Caco-2 (cell line): ENCODE results near the gene ADAM23. TPM values are rescaled to one million over a fixed set of nuclear protein-coding genes. Genes with fewer than 3 reads are reported as not detected.

Experiments used
- BruUV-seq: library from RNA; stranded (reverse); fragments of 400-500 nt; replicated peaks from 2 replicates; lab custom pipeline; 2021; lab: Mats Ljungman, UMichigan
- CTCF ChIA-PET: fragments of 300-600 bp; sonication (Branson Sonifier 250); formaldehyde crosslinking; loops from one replicate; lab custom pipeline; 2022; ENCODE audit warnings: antibody characterized with exemption; lab: Charles Lee
- POLR2A ChIA-PET: fragments of 300-600 bp; sonication (Branson Sonifier 250); formaldehyde crosslinking; loops from one replicate; lab custom pipeline; 2022; ENCODE audit warnings: antibody characterized with exemption; lab: Charles Lee
- DNase-seq, 2 experiments: peaks; one replicate each; pipeline versions ENCODE4 v3.0.0 to v3.0.0-alpha.2; 2020 to 2022
- H3K27me3 ChIP-seq: replicated peaks from 2 replicates; pipeline ENCODE4 v1.6.0; 2011; ENCODE audit warnings: low read length; ENCODE audit not compliant: control insufficient read depth, insufficient read depth
- H3K36me3 ChIP-seq: 2 replicates; pipeline ENCODE4 v1.5.1; 2011; ENCODE audit warnings: low read length; ENCODE audit not compliant: control insufficient read depth, insufficient read depth
- H3K4me1 ChIP-seq: fragments of 250-450 bp; sonication (Bioruptor Pico); 2 replicates; pipeline ENCODE4 v1.5.1; 2020; ENCODE audit warnings: mild to moderate bottlenecking
- H3K4me3 ChIP-seq: 2 replicates; pipeline ENCODE4 v1.5.1; 2011; ENCODE audit warnings: low read depth, mild to moderate bottlenecking, control low read depth, low read length
- H3K9me3 ChIP-seq: fragments of 250-450 bp; sonication (Bioruptor Pico); 2 replicates; pipeline ENCODE4 v1.5.1; 2020; ENCODE audit warnings: mild to moderate bottlenecking, moderate library complexity
- H3K27ac Mint-ChIP-seq: one replicate; pipeline ENCODE4 v1.8.0; 2022; ENCODE audit warnings: mixed read lengths; ENCODE audit not compliant: unreplicated experiment
- H3K27me3 Mint-ChIP-seq: one replicate; pipeline ENCODE4 v1.8.0; 2022; ENCODE audit warnings: mixed read lengths; ENCODE audit not compliant: insufficient read depth, unreplicated experiment
- H3K36me3 Mint-ChIP-seq: one replicate; pipeline ENCODE4 v1.8.0; 2022; ENCODE audit warnings: mild to moderate bottlenecking, mixed read lengths; ENCODE audit not compliant: insufficient read depth, unreplicated experiment
- H3K4me1 Mint-ChIP-seq: one replicate; pipeline ENCODE4 v1.8.0; 2022; ENCODE audit warnings: low read depth, mixed read lengths; ENCODE audit not compliant: unreplicated experiment
- H3K4me3 Mint-ChIP-seq: one replicate; pipeline ENCODE4 v1.8.0; 2022; ENCODE audit warnings: mild to moderate bottlenecking, moderate library complexity, mixed read lengths; ENCODE audit not compliant: unreplicated experiment
- H3K9me3 Mint-ChIP-seq: one replicate; pipeline ENCODE4 v1.8.0; 2022; ENCODE audit warnings: mixed read lengths; ENCODE audit not compliant: unreplicated experiment
- CTCF ChIP-seq, 2 experiments: fragments of 200-600 bp in 1 of 2; IDR thresholded peaks; 1 replicate in 1 of 2; 2 replicates in 1 of 2; pipeline versions ENCODE4 v1.5.1 to v1.8.0; 2011 to 2022; ENCODE audit warnings: antibody characterized with exemption in 1 of 2, control low read depth in 1 of 2, inconsistent platforms in 1 of 2, low read depth in 1 of 2, low read length in 1 of 2, mild to moderate bottlenecking in 1 of 2, moderate library complexity in 1 of 2; ENCODE audit not compliant: insufficient read depth in 1 of 2, severe bottlenecking in 1 of 2, unreplicated experiment in 1 of 2
- intact Hi-C: fragments of 100-400 bp; cut with micrococcal nuclease; formaldehyde crosslinking; loops from one replicate; pipeline ENCODE4 v1.10.0; 2022; ENCODE audit not compliant: unreplicated experiment
- total RNA-seq: library from RNA; stranded (reverse); gene quantifications from 2 replicates; pipeline ENCODE4 v1.2.3, GENCODE V29; 2022

The ADAM23 gene
- total RNA-seq, 1 experiment from 2014 or later = 55.1 TPM

- no peak for DNase-seq
- H3K27me3 Mint-ChIP-seq = no peaks in the 10 kb centered on the region
- H3K9me3 Mint-ChIP-seq = no peaks in the 10 kb centered on the region
- Histone ChIP-seq H3K4me3 (no peak overlapping the region), H3K36me3 (no peaks in the 10 kb centered on the region), H3K4me1 (no peaks in the 10 kb centered on the region; the same call in 1 of the 2 replicates), H3K9me3 (no peaks in the 10 kb centered on the region), H3K27me3 (no peaks in the 10 kb centered on the region)
- POLR2A ChIA-PET = no interaction called here
- no peaks in the 10 kb centered on the region for H3K36me3 Mint-ChIP-seq
- no peak overlapping the region for H3K27ac Mint-ChIP-seq
- no TSS peak for BruUV-seq
- intact Hi-C loops = no loop called here
- H3K4me1 Mint-ChIP-seq = no peaks in the 10 kb centered on the region
- no peak overlapping the region for H3K4me3 Mint-ChIP-seq
- no peak for TF ChIP-seq CTCF (IDR thresholded peaks at IDR 0.05; ENCODE audit: insufficient read depth in 1 of 2, low read depth in 1 of 2, low read length in 1 of 2, severe bottlenecking in 1 of 2, unreplicated experiment in 1 of 2)
- CTCF ChIA-PET = no interaction called here
Measured at GRCh38 chr2:206540757-206541156, 97.4 kb downstream of the ADAM23 start.

- H3K4me3 ChIP-seq = no peak overlapping the region
- no peak for TF ChIP-seq CTCF (IDR thresholded peaks at IDR 0.05; ENCODE audit: insufficient read depth in 1 of 2, low read depth in 1 of 2, low read length in 1 of 2, severe bottlenecking in 1 of 2, unreplicated experiment in 1 of 2)
- no peaks in the 10 kb centered on the region for H3K27me3 ChIP-seq
- intact Hi-C loops = no loop called here
- H3K9me3 ChIP-seq = no peaks in the 10 kb centered on the region
- Mint-ChIP-seq H3K4me3 (no peak overlapping the region), H3K27ac (no peak overlapping the region), H3K9me3 (no peaks in the 10 kb centered on the region), H3K27me3 (no peaks in the 10 kb centered on the region), H3K36me3 (no peaks in the 10 kb centered on the region), H3K4me1 (no peaks in the 10 kb centered on the region)
- no peak for DNase-seq
- no peaks in the 10 kb centered on the region for H3K4me1 ChIP-seq
- POLR2A ChIA-PET = no interaction called here
- H3K36me3 ChIP-seq = no peaks in the 10 kb centered on the region
- no TSS peak for BruUV-seq
- CTCF ChIA-PET = no interaction called here
Measured at GRCh38 chr2:206543073-206543472, 99.7 kb downstream of the ADAM23 start.

- no peak for TF ChIP-seq CTCF (IDR thresholded peaks at IDR 0.05; ENCODE audit: insufficient read depth in 1 of 2, low read depth in 1 of 2, low read length in 1 of 2, severe bottlenecking in 1 of 2, unreplicated experiment in 1 of 2)
- Mint-ChIP-seq H3K27me3 (no peaks in the 10 kb centered on the region), H3K4me1 (no peaks in the 10 kb centered on the region), H3K36me3 (peaks cover 6% of the 10 kb centered on the region), H3K9me3 (no peaks in the 10 kb centered on the region), H3K27ac (no peak overlapping the region), H3K4me3 (no peak overlapping the region)
- Histone ChIP-seq H3K27me3 (no peaks in the 10 kb centered on the region), H3K36me3 (no peaks in the 10 kb centered on the region), H3K4me3 (no peak overlapping the region), H3K9me3 (no peaks in the 10 kb centered on the region), H3K4me1 (no peaks in the 10 kb centered on the region)
- ChIA-PET POLR2A (no interaction called here), CTCF (no interaction called here)
- no TSS peak for BruUV-seq
- intact Hi-C loops = no loop called here
- DNase-seq = no peak
Measured at GRCh38 chr2:206548383-206548782, 105.1 kb downstream of the ADAM23 start.
